Epithelial cell of esophagus (primary cell): Measurements from ENCODE around the gene DTX3.

Source experiments
- DNase-seq: peaks from one replicate; pipeline ENCODE4 v3.0.0; 2010; ENCODE audit warnings: low read depth
- H3K4me3 ChIP-seq: 2 replicates; pipeline ENCODE4 v1.5.1; 2011; ENCODE audit warnings: mild to moderate bottlenecking, low read length, control low read depth
- CTCF ChIP-seq: IDR thresholded peaks from 2 replicates; pipeline ENCODE4 v1.5.1; 2011; ENCODE audit warnings: low read depth, mild to moderate bottlenecking, low read length, control low read depth, inconsistent platforms; ENCODE audit not compliant: insufficient read depth; ENCODE audit errors: missing control alignments

The DTX3 gene

GRCh38 chr12:57577981-57578758, 26.5 kb upstream of the DTX3 start:
- no peak for DNase-seq
- no peak for TF ChIP-seq CTCF
- H3K4me3 ChIP-seq, result no peak overlapping the region

GRCh38 chr12:57579011-57579410, 25.6 kb upstream of the DTX3 start:
- no peak for DNase-seq
- no peak overlapping the region for H3K4me3 ChIP-seq
- TF ChIP-seq CTCF, result no peak

GRCh38 chr12:57579677-57580465, 24.8 kb upstream of the DTX3 start:
- no peak for TF ChIP-seq CTCF
- H3K4me3 ChIP-seq, result no peak overlapping the region
- DNase-seq, result no peak

GRCh38 chr12:57580466-57580795, 24.2 kb upstream of the DTX3 start:
- H3K4me3 ChIP-seq, result no peak overlapping the region
- TF ChIP-seq CTCF, result no peak
- no peak for DNase-seq

- no peak for DNase-seq
- TF ChIP-seq CTCF, result no peak
These were observed 22.8 kb upstream of the DTX3 start for GRCh38 chr12:57581802-57582201.

GRCh38 chr12:57582440-57582839, 22.2 kb upstream of the DTX3 start:
- H3K4me3 ChIP-seq, result no peak overlapping the region
- no peak for DNase-seq
- TF ChIP-seq CTCF, result no peak

More at GRCh38 chr12:57581802-57582201, 22.8 kb upstream of the DTX3 start:
- H3K4me3 ChIP-seq, result no peak overlapping the region
